ENCODE data around the gene ASCL1. TPM values are rescaled to one million over a fixed set of nuclear protein-coding genes. Genes with fewer than 3 reads are reported as not detected.

The ASCL1 gene
- total and polyA plus RNA-seq, 2 of the 13 experiments (the other 11 are each of a cell fraction or from before 2014, with no cell fraction given) = not detected

- peak; percentile 37; the same call in 1 of the 2 replicates for TF ChIP-seq ZGPAT (CRISPR knock-in tag; IDR thresholded peaks at IDR 0.05)
- TF ChIP-seq BCL3 (CRISPR knock-in tag; IDR thresholded peaks at IDR 0.05) = no peak
- TF ChIP-seq MATR3 (CRISPR knock-in tag; IDR thresholded peaks at IDR 0.05) = no peak
- TF ChIP-seq USF2 (IDR thresholded peaks at IDR 0.05; ENCODE audit: low read depth, low read length) = peak; percentile 72
- peak; percentile 84; the same call in 1 of the 2 replicates for TF ChIP-seq USF2 (CRISPR knock-in tag; IDR thresholded peaks at IDR 0.05; ENCODE audit: borderline replicate concordance)
- TF ChIP-seq ZNF784 (CRISPR knock-in tag; IDR thresholded peaks at IDR 0.05; ENCODE audit: borderline replicate concordance) = no peak
- TF ChIP-seq KDM4B (CRISPR knock-in tag; IDR thresholded peaks at IDR 0.05) = no peak
- TF ChIP-seq CBX1 (IDR thresholded peaks at IDR 0.05; ENCODE audit: low read depth) = peak; percentile 45
- peak; percentile 76 for TF ChIP-seq ZSCAN5A (CRISPR knock-in tag; IDR thresholded peaks at IDR 0.05; ENCODE audit: borderline replicate concordance)
- TF ChIP-seq THYN1 (CRISPR knock-in tag; IDR thresholded peaks at IDR 0.05; ENCODE audit: borderline replicate concordance, low read depth) = no peak
- no peak for TF ChIP-seq SUZ12 (IDR thresholded peaks at IDR 0.05; ENCODE audit: low read depth, low read length)
- TF ChIP-seq MIER2 (CRISPR knock-in tag; IDR thresholded peaks at IDR 0.05) = peak; percentile 55; the same call in 1 of the 2 replicates
- TF ChIP-seq ZNF530 (CRISPR knock-in tag; IDR thresholded peaks at IDR 0.05; ENCODE audit: low read depth) = no peak
- TF ChIP-seq ATF4 (CRISPR knock-in tag; IDR thresholded peaks at IDR 0.05) = no peak
- no peak for TF ChIP-seq ISX (CRISPR knock-in tag; conservative IDR thresholded peaks at IDR 0.05)
- no peak for TF ChIP-seq THAP7 (CRISPR knock-in tag; IDR thresholded peaks at IDR 0.05)
- TF ChIP-seq NCOA2 (CRISPR knock-in tag; IDR thresholded peaks at IDR 0.05) = no peak
- no peak for TF ChIP-seq FIP1L1 (IDR thresholded peaks at IDR 0.05; ENCODE audit: borderline replicate concordance, insufficient read depth, low read depth, low read length)
- TF ChIP-seq NFKB2 (CRISPR knock-in tag; IDR thresholded peaks at IDR 0.05; ENCODE audit: borderline replicate concordance) = peak; percentile 79; the same call in 1 of the 2 replicates
Measured at GRCh38 chr12:102950107-102950949, 7.1 kb upstream of the ASCL1 start (continued).

Measured in HepG2 (cell line).